Suprapubic skin (tissue), 4 donors: ENCODE results near the gene NMT2. TPM values are rescaled to one million over a fixed set of nuclear protein-coding genes. Genes with fewer than 3 reads are reported as not detected.
"Not testable (repeated sequence)": the region's sequence is repeated elsewhere in the genome, so short reads cannot be mapped to it uniquely, and the experiment has no call there.

Experiments
- DNase-seq, 2 donors: peaks; one replicate each; pipeline ENCODE4 v3.0.0-alpha.2; 2019; ENCODE audit warnings: low spot score in 2 of 2
- H3K27ac ChIP-seq: fragments of 200-600 bp; sonication (generic); one replicate; pipeline ENCODE4 v1.5.1; 2019
- H3K27me3 ChIP-seq: fragments of 200-600 bp; sonication (generic); one replicate; pipeline ENCODE4 v1.5.1; 2019
- H3K36me3 ChIP-seq: fragments of 200-600 bp; sonication (generic); one replicate; pipeline ENCODE4 v1.5.1; 2019
- H3K4me1 ChIP-seq: fragments of 200-600 bp; sonication (generic); one replicate; pipeline ENCODE4 v1.5.1; 2019
- H3K4me3 ChIP-seq: fragments of 200-600 bp; sonication (generic); one replicate; pipeline ENCODE4 v1.5.1; 2019; ENCODE audit warnings: mild to moderate bottlenecking
- H3K9me3 ChIP-seq: fragments of 200-600 bp; sonication (generic); one replicate; pipeline ENCODE4 v1.5.1; 2019
- CTCF ChIP-seq, 2 donors: fragments of 200-600 bp in 1 of 2; fragments of 450-650 bp in 1 of 2; sonication (generic) in 1 of 2; IDR thresholded peaks; one replicate each; pipeline ENCODE4 v1.5.1; 2016 to 2019; ENCODE audit warnings: antibody characterized with exemption in 2 of 2, mild to moderate bottlenecking in 1 of 2, moderate library complexity in 1 of 2
- EP300 ChIP-seq: sonication (generic); formaldehyde crosslinking; IDR thresholded peaks from one replicate; pipeline ENCODE4 v1.6.1; 2017; ENCODE audit warnings: antibody characterized with exemption
- POLR2A ChIP-seq, 2 donors: fragments of 450-650 bp; IDR thresholded peaks; one replicate each; pipeline ENCODE4 v1.6.1; 2017; ENCODE audit warnings: antibody characterized with exemption in 2 of 2, mild to moderate bottlenecking in 2 of 2, moderate library complexity in 2 of 2
- POLR2AphosphoS5 ChIP-seq, 3 donors: sonication (generic); formaldehyde crosslinking; IDR thresholded peaks; one replicate each; pipeline ENCODE4 v1.6.1; 2017; ENCODE audit warnings: antibody characterized with exemption in 3 of 3
- WGBS: methylation state at CpG from one replicate; pipeline ENCODE4 v1.1.5; 2018; 5-methylcytosine and 5-hydroxymethylcytosine counted together
- total RNA-seq, 4 donors: library from RNA; depleted of rRNA; stranded (reverse); fragments of >200 nt; gene quantifications; one replicate each; pipeline ENCODE4 v1.1.0, GENCODE V29; 2016

Gene NMT2
- total RNA-seq, 4 donors from 2014 or later, result 14.1 to 25.5 (median 16.6) TPM

- Histone ChIP-seq H3K36me3 (peaks cover 14% of the 10 kb centered on the region), H3K9me3 (no peaks in the 10 kb centered on the region), H3K27me3 (no peaks in the 10 kb centered on the region), H3K27ac (no peak overlapping the region), H3K4me1 (peaks cover 6% of the 10 kb centered on the region), H3K4me3 (no peak overlapping the region)
- TF ChIP-seq POLR2AphosphoS5 (IDR thresholded peaks at IDR 0.05) (no peak), EP300 (no peak), POLR2A (IDR thresholded peaks at IDR 0.05) (no peak), CTCF (IDR thresholded peaks at IDR 0.05) (no peak)
- 92% methylated on average over 8 of the region's 8 CpGs for WGBS
- DNase-seq, result no peak
These were observed 42.0 kb upstream of the NMT2 start for GRCh38 chr10:15210521-15210920.

GRCh38 chr10:15209827-15210509 is 41.5 kb upstream of the NMT2 start:
- 26% methylated on average over 14 of the region's 14 CpGs for WGBS
- peaks cover 6% of the 10 kb centered on the region for H3K4me1 ChIP-seq
- H3K9me3 ChIP-seq, result no peaks in the 10 kb centered on the region
- peak; percentile 80 to 90 for DNase-seq
- no peak overlapping the region for H3K27ac ChIP-seq
- no peaks in the 10 kb centered on the region for H3K27me3 ChIP-seq
- H3K4me3 ChIP-seq, result no peak overlapping the region
- peak; percentile 50 to 79 for TF ChIP-seq CTCF (IDR thresholded peaks at IDR 0.05)
- no peak for TF ChIP-seq POLR2AphosphoS5 (IDR thresholded peaks at IDR 0.05)
- H3K36me3 ChIP-seq, result peaks cover 14% of the 10 kb centered on the region

GRCh38 chr10:15208221-15208620 is 39.7 kb upstream of the NMT2 start:
- 97% methylated on average over 2 of the region's 2 CpGs for WGBS
- no peak overlapping the region for H3K27ac ChIP-seq

GRCh38 chr10:15207410-15207809 is 38.9 kb upstream of the NMT2 start:
- not testable (repeated sequence) for H3K4me3 ChIP-seq, H3K4me1 ChIP-seq, H3K9me3 ChIP-seq, H3K27ac ChIP-seq, H3K27me3 ChIP-seq, H3K36me3 ChIP-seq
- 100% methylated on average over 4 of the region's 4 CpGs for WGBS
- peak in 1 of 2 donors; percentile 18 for DNase-seq

More at GRCh38 chr10:15208221-15208620, 39.7 kb upstream of the NMT2 start:
- DNase-seq, result no peak
- Histone ChIP-seq H3K36me3 (peaks cover 3% of the 10 kb centered on the region), H3K27me3 (no peaks in the 10 kb centered on the region), H3K4me1 (peaks cover 6% of the 10 kb centered on the region), H3K9me3 (no peaks in the 10 kb centered on the region), H3K4me3 (no peak overlapping the region)
- TF ChIP-seq POLR2A (IDR thresholded peaks at IDR 0.05) (no peak), EP300 (no peak), POLR2AphosphoS5 (IDR thresholded peaks at IDR 0.05) (no peak), CTCF (IDR thresholded peaks at IDR 0.05) (no peak)

- no peaks in the 10 kb centered on the region for H3K36me3 ChIP-seq
- H3K4me3 ChIP-seq, result no peak overlapping the region
- no peak for DNase-seq
- WGBS, result 90% methylated on average over 2 of the region's 2 CpGs
- H3K27me3 ChIP-seq, result no peaks in the 10 kb centered on the region
- TF ChIP-seq POLR2A (IDR thresholded peaks at IDR 0.05) (no peak), POLR2AphosphoS5 (IDR thresholded peaks at IDR 0.05) (no peak), CTCF (IDR thresholded peaks at IDR 0.05) (no peak), EP300 (no peak)
- no peak overlapping the region for H3K27ac ChIP-seq
- H3K9me3 ChIP-seq, result no peaks in the 10 kb centered on the region
- H3K4me1 ChIP-seq, result no peaks in the 10 kb centered on the region
These were observed 34.1 kb upstream of the NMT2 start for GRCh38 chr10:15202639-15203038.

- not testable (repeated sequence) for H3K27ac ChIP-seq, H3K27me3 ChIP-seq, H3K36me3 ChIP-seq, H3K4me1 ChIP-seq, H3K9me3 ChIP-seq, H3K4me3 ChIP-seq, DNase-seq
- 92% methylated on average over 8 of the region's 8 CpGs for WGBS
These were observed 33.8 kb upstream of the NMT2 start for GRCh38 chr10:15202301-15202621.
